ENCODE data around the gene SERPINA1. TPM values are rescaled to one million over a fixed set of nuclear protein-coding genes. Genes with fewer than 3 reads are reported as not detected.

The SERPINA1 gene
- total and polyA plus RNA-seq, 2 donors (not counting 1 experiment from before 2014, with no cell fraction given), result 0.69 to 6.8 TPM

- Mint-ChIP-seq H3K27me3 (peaks cover 12% of the 10 kb centered on the region), H3K27ac (no peak overlapping the region), H3K9me3 (ENCODE audit: insufficient read depth) (no peaks in the 10 kb centered on the region), H3K4me1 (peaks cover 17% of the 10 kb centered on the region), H3K4me3 (no peak overlapping the region)
- CTCF ChIA-PET, result no interaction called here
- H4K20me1 ChIP-seq (ENCODE audit: control insufficient read depth, insufficient read depth, low read length, poor library complexity, severe bottlenecking), result no peaks in the 10 kb centered on the region
- ATAC-seq (ENCODE audit: low read depth) (no peak), DNase-seq (no peak)
- no peak overlapping the region for H3K4me2 ChIP-seq (replicated peaks; ENCODE audit: low read depth, low read length, poor library complexity, severe bottlenecking)
- no peak overlapping the region for H3K4me3 ChIP-seq (ENCODE audit: control extremely low read depth in 1 of 5, extremely low read depth in 1 of 5, insufficient read depth in 1 of 5, low read depth in 2 of 5, low read length in 4 of 5)
- H3K9ac ChIP-seq (ENCODE audit: low read length), result no peak overlapping the region
- H3K79me2 ChIP-seq (ENCODE audit: control insufficient read depth, insufficient read depth, low read length), result no peaks in the 10 kb centered on the region
- intact Hi-C loops (cut with micrococcal nuclease), result loop anchor here (10.0 kb wide), 1 partner anchor 144 kb away; no protein-coding TSS in a partner anchor
- H3K27me3 ChIP-seq (replicated peaks in 1 of 4; ENCODE audit: control extremely low read depth in 1 of 4, control insufficient read depth in 3 of 4, insufficient read depth in 4 of 4, low read length in 3 of 4), result no peaks in the 10 kb centered on the region
- no peak overlapping the region for H2AFZ ChIP-seq (ENCODE audit: insufficient read depth, low read depth, low read length, poor library complexity, severe bottlenecking)
- peaks cover 0 to 2% (median 0%) of the 10 kb centered on the region in 3 donors for H3K9me3 ChIP-seq (ENCODE audit: control extremely low read depth in 1 of 3, control insufficient read depth in 2 of 3, insufficient read depth in 1 of 3, low read length in 2 of 3)
- POLR2A ChIA-PET, result no interaction called here
- peaks cover 0 to 4% of the 10 kb centered on the region in 2 donors for H3K4me1 ChIP-seq (ENCODE audit: control insufficient read depth in 2 of 2, insufficient read depth in 2 of 2, low read length in 2 of 2)
- TF ChIP-seq EZH2 (IDR thresholded peaks at IDR 0.05; ENCODE audit: borderline replicate concordance, insufficient read depth, low read depth, low read length, poor library complexity, severe bottlenecking) (no peak), CTCF (IDR thresholded peaks at IDR 0.05) (no peak)
- no peak overlapping the region for H3K27ac ChIP-seq (ENCODE audit: low read length in 2 of 2)
- no peaks in the 10 kb centered on the region for H3K36me3 ChIP-seq (replicated peaks in 1 of 2; ENCODE audit: control extremely low read depth in 1 of 2, control insufficient read depth in 1 of 2, extremely low read depth in 1 of 2, insufficient read depth in 2 of 2, low read length in 1 of 2)
These were observed 47.9 kb downstream of the SERPINA1 start for GRCh38 chr14:94340533-94340932.

GRCh38 chr14:94338023-94338422 lies 50.4 kb downstream of the SERPINA1 start:
- Mint-ChIP-seq H3K27me3 (peaks cover 16% of the 10 kb centered on the region), H3K4me1 (peaks cover 8% of the 10 kb centered on the region), H3K27ac (no peak overlapping the region), H3K9me3 (ENCODE audit: insufficient read depth) (no peaks in the 10 kb centered on the region), H3K4me3 (no peak overlapping the region)
- no peaks in the 10 kb centered on the region for H4K20me1 ChIP-seq (ENCODE audit: control insufficient read depth, insufficient read depth, low read length, poor library complexity, severe bottlenecking)
- H2AFZ ChIP-seq (ENCODE audit: insufficient read depth, low read depth, low read length, poor library complexity, severe bottlenecking), result no peak overlapping the region
- no peaks in the 10 kb centered on the region for H3K79me2 ChIP-seq (ENCODE audit: control insufficient read depth, insufficient read depth, low read length)
- CTCF ChIA-PET, result no interaction called here
- WGBS (ENCODE audit: insufficient coverage), result no CpG with 5 or more reads among the region's 2 CpGs
- H3K27ac ChIP-seq (ENCODE audit: low read length in 2 of 2), result no peak overlapping the region
- H3K4me3 ChIP-seq (ENCODE audit: control extremely low read depth in 1 of 5, extremely low read depth in 1 of 5, insufficient read depth in 1 of 5, low read depth in 2 of 5, low read length in 4 of 5), result no peak overlapping the region
- DNase-seq, result no peak
- no peaks in the 10 kb centered on the region for H3K4me1 ChIP-seq (ENCODE audit: control insufficient read depth in 2 of 2, insufficient read depth in 2 of 2, low read length in 2 of 2)
- no peaks in the 10 kb centered on the region for H3K36me3 ChIP-seq (replicated peaks in 1 of 2; ENCODE audit: control extremely low read depth in 1 of 2, control insufficient read depth in 1 of 2, extremely low read depth in 1 of 2, insufficient read depth in 2 of 2, low read length in 1 of 2)
- no peaks in the 10 kb centered on the region for H3K27me3 ChIP-seq (replicated peaks in 1 of 4; ENCODE audit: control extremely low read depth in 1 of 4, control insufficient read depth in 3 of 4, insufficient read depth in 4 of 4, low read length in 3 of 4)
- TF ChIP-seq EZH2 (IDR thresholded peaks at IDR 0.05; ENCODE audit: borderline replicate concordance, insufficient read depth, low read depth, low read length, poor library complexity, severe bottlenecking), result no peak
- no peak for TF ChIP-seq CTCF (IDR thresholded peaks at IDR 0.05)
- no peak for ATAC-seq (ENCODE audit: low read depth)
- POLR2A ChIA-PET, result no interaction called here
- no peak overlapping the region for H3K4me2 ChIP-seq (replicated peaks; ENCODE audit: low read depth, low read length, poor library complexity, severe bottlenecking)
- no peaks in the 10 kb centered on the region for H3K9me3 ChIP-seq (ENCODE audit: control extremely low read depth in 1 of 3, control insufficient read depth in 2 of 3, insufficient read depth in 1 of 3, low read length in 2 of 3)
- H3K9ac ChIP-seq (ENCODE audit: low read length), result no peak overlapping the region
- intact Hi-C loops (cut with micrococcal nuclease), result no loop called here

Measured in B cell (primary cell).